GM19023 (cell line): ENCODE results near the gene EGLN2.
"Not testable (repeated sequence)": the region's sequence is repeated elsewhere in the genome, so short reads cannot be mapped to it uniquely, and the experiment has no call there.

Experiments used
- ATAC-seq: cut with Tn5 transposase; IDR thresholded peaks from one replicate; pipeline ENCODE4 v1.9.1; 2021; ENCODE audit warnings: mild to moderate bottlenecking, moderate library complexity; ENCODE audit not compliant: unreplicated experiment

Gene EGLN2

DNA sequence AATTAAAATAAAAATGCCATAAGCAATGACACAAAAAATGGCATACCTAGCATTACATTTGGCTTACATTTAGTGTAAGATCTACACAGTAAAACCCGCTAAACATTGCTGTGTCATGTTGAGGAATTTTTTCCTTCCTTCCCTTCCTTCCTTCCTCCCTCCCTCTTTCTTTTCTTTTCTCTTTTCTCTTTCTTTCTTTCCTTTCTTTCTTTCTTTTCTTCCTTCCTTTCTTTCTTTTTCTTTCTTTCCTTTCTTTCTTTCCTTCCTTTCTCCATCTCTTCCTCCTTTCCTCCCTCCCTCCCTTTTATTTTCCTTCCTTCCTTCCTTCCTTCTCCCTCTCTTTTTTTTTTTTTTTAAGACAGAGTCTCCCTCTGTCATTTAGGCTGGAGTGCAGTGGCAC is 39.5 kb downstream of the EGLN2 start:
- not testable (repeated sequence) for ATAC-seq

DNA sequence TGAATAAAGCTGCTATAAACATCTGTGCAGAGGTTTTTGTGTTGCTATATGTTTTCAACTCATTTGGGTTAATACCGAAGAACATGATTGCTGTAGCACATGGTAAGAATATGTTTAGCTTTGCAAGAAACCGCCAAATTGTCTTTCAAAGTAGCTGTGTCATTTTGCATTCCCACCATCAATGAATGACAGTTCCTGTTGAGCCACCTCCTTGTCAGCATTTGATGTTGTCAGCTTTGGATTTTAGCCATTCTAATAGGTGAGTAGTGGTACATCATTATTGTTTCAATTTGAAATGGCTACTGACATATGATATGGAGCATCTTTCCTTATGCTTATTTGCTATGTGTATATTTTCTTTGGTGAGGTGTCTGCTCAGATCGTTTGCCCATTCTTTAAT is 43.0 kb downstream of the EGLN2 start:
- ATAC-seq: not testable (repeated sequence)

DNA sequence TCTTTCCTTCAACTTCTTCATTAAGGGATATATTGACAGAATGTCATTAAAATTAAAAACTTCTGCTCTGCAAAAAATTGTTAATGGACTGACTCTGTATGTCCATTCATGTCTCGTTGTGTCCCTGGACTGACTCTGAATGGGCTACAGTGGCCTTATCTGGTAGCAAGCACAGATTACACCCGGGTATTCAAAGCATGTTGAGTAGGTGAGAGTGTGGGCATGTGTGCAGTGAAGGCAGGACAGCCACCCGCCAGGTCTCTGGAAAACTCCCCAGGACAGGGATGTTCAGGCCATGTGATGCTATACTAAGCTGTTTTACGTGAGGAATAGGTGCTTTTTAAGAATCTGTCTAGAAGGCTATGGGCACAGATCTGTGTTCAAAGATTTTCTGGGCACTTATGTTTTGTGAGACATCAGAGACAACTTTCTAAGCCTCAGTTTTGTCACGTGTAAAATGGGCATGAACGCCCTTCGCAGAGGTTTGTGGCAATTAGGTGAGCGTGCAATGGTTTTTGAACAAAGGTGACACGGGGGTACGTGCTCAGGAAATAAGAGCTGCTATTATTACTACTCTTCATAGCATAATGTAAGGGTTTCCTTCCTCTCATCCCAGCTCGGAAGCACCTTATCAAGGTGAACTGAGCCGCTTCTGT is 44.1 kb downstream of the EGLN2 start:
- ATAC-seq: not testable (repeated sequence)

DNA sequence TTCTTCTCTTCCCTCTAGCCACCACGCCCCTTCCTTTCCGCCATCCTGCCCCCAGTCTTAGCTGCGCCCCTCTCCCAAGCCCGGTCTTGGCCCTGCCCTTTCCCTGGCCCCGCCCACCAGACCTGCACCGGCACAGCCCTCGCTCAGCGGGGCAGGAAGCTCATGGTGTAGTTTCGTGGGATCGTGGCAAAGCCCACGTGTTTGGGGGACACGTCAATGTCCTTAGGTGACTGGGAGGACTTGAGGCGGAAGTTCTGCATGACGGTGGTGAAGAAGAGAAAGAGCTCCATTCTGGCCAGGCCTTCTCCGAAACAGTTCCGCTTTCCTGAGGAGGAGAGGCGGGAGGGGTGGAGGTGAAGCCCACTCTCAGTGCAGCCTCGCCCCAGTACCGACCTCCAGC is 44.7 kb downstream of the EGLN2 start:
- ATAC-seq: not testable (repeated sequence)

DNA sequence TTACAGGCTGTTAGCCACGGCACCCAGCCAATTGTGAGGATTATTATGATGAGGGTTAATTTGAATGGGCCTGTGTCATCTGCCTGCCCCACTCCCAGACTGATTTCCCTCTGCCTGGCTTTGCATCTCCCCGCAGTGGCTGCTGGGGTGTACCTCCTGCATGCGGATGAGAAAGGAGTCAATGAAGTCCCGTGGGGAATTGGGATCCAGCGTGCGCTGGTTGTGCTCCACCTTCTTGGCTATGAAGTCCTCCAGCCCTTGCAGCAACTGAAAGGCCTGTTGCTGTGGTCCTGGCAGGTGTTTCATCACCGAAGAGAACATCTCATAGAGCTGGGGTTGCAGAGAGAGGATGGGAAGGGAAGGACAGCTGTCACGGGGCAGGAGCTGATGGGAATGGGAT is 47.7 kb downstream of the EGLN2 start:
- ATAC-seq: not testable (repeated sequence)

DNA sequence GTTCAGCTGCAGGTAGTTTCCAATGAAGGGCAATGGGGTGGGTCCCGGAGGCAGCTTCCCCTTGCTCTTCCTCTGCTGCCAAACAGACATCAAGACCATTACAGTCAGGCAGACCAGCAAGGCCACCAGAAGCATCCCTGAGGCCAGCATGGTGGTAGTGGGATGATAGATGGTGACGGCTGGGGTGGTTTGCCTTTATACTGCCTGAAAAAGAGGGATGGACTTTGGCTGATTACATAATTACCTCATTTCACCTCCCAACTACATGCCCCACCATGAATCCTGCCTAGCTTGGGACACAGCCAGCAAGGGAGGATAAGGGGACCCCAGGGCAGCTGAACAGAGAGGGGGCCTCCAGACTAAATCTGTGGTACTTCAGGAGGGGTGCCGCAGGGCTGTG is 51.3 kb downstream of the EGLN2 start, which contains the start of gene CYP2A6:
CYP2A6 (minus strand) TSS at position 171 of the 400 bp plus-strand sequence; CDS start at position 150, 21 bp downstream.
- not testable (repeated sequence) for ATAC-seq

DNA sequence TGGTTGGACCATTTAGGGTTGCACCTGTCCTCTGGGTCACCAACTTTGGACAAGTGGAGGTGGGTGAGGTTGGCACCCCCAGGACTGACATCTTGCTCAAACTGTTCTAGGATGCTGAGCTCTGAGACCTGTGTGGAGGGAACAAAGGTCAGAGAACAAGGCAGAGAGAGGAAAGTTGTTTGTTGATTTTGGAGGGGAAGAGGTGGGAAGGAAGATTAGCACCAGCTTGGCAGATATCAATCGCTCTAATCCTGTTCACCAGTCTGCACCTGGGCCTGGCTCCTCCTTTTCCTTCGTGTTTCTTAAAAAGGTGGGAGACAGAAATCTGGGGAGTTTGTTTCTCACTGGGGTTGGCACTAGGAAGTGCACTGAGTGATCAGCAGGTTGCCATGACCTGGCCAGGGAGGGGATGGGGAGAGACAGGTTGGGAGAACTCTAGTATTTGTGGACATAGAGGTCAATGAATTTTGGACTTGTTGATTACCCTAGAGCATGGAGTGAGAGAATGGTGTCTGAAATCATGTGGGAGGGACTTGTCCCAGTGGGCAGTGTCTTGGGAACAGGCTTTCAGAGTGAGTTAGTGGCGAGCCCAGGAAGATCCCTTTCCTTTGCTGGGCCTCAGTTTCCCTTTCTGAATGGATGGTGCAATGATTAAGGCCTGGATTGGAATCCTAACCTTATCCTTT is 53.6 kb downstream of the EGLN2 start:
- not testable (repeated sequence) for ATAC-seq
